Spleen (tissue), 7 donors: ENCODE measurements around the gene ABHD17C.

Experiments used
- POLR2A ChIP-seq, 3 donors: fragments of 450-650 bp; IDR thresholded peaks; one replicate each; pipeline ENCODE4 v1.5.1; 2017; ENCODE audit warnings: antibody characterized with exemption in 3 of 3, mild to moderate bottlenecking in 1 of 3
- POLR2AphosphoS5 ChIP-seq, 3 donors: sonication (generic); formaldehyde crosslinking; IDR thresholded peaks; one replicate each; pipeline ENCODE4 v1.5.1; 2017; ENCODE audit warnings: antibody characterized with exemption in 3 of 3
- TF ChIP-seq, protein P1 (sequence below), 11 experiments: fragments of 200-600 bp in 7 of 11; fragments of 450-650 bp in 4 of 11; sonication (generic) in 4 of 11; IDR thresholded peaks in 8 of 11; conservative IDR thresholded peaks in 3 of 11; 1 replicate in 7 of 11; 2 replicates in 4 of 11; pipeline versions ENCODE4 v1.4.0 to v1.8.0; 2016 to 2021; ENCODE audit warnings: antibody characterized with exemption in 11 of 11, inconsistent platforms in 4 of 11, mild to moderate bottlenecking in 1 of 11
- donor health status: DM: no; HTN: no; CAD: no; lungs with moderate emphysema.
- donor health status: DM: no; HTN: no; CAD: no.
- donor health status: DM: no; HTN: no; CAD: no.

GRCh38 chr15:80778621-80778963 is 83.5 kb downstream of the ABHD17C start:
- TF ChIP-seq, protein P1, sequence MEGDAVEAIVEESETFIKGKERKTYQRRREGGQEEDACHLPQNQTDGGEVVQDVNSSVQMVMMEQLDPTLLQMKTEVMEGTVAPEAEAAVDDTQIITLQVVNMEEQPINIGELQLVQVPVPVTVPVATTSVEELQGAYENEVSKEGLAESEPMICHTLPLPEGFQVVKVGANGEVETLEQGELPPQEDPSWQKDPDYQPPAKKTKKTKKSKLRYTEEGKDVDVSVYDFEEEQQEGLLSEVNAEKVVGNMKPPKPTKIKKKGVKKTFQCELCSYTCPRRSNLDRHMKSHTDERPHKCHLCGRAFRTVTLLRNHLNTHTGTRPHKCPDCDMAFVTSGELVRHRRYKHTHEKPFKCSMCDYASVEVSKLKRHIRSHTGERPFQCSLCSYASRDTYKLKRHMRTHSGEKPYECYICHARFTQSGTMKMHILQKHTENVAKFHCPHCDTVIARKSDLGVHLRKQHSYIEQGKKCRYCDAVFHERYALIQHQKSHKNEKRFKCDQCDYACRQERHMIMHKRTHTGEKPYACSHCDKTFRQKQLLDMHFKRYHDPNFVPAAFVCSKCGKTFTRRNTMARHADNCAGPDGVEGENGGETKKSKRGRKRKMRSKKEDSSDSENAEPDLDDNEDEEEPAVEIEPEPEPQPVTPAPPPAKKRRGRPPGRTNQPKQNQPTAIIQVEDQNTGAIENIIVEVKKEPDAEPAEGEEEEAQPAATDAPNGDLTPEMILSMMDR (IDR thresholded peaks at IDR 0.05 in 8 of 11, conservative IDR thresholded peaks at IDR 0.05 in 3 of 11), result no peak
- TF ChIP-seq POLR2A (IDR thresholded peaks at IDR 0.05) (no peak), POLR2AphosphoS5 (IDR thresholded peaks at IDR 0.05) (no peak)
